Vagina (tissue), 2 donors: ENCODE data around the gene COL25A1. TPM values are rescaled to one million over a fixed set of nuclear protein-coding genes. Genes with fewer than 3 reads are reported as not detected.
"Not testable (repeated sequence)": the region's sequence is repeated elsewhere in the genome, so short reads cannot be mapped to it uniquely, and the experiment has no call there.

Experiments used
- DNase-seq, 2 donors: peaks; one replicate each; pipeline ENCODE4 v3.0.0-alpha.2; 2017; ENCODE audit errors: extremely low spot score in 2 of 2
- H3K27ac ChIP-seq: fragments of 200-600 bp; sonication (generic); one replicate; pipeline ENCODE4 v1.5.1; 2019
- H3K27me3 ChIP-seq: fragments of 200-600 bp; sonication (generic); one replicate; pipeline ENCODE4 v1.5.1; 2019
- H3K36me3 ChIP-seq, 2 donors: fragments of 200-600 bp; sonication (generic); one replicate each; pipeline ENCODE4 v1.5.1; 2017 to 2019
- H3K4me1 ChIP-seq: fragments of 200-600 bp; sonication (generic); one replicate; pipeline ENCODE4 v1.5.1; 2019
- H3K4me3 ChIP-seq, 2 donors: fragments of 200-600 bp; sonication (generic); 1 replicate in 1 of 2; 2 replicates in 1 of 2; pipeline ENCODE4 v1.5.1; 2016 to 2019
- H3K9me3 ChIP-seq: fragments of 200-600 bp; sonication (generic); one replicate; pipeline ENCODE4 v1.5.1; 2019
- POLR2A ChIP-seq, 2 donors: fragments of 450-650 bp; IDR thresholded peaks; one replicate each; pipeline ENCODE4 v1.6.1; 2017; ENCODE audit warnings: antibody characterized with exemption in 2 of 2, mild to moderate bottlenecking in 2 of 2, moderate library complexity in 2 of 2
- POLR2AphosphoS5 ChIP-seq, 2 donors: sonication (generic); formaldehyde crosslinking; IDR thresholded peaks; one replicate each; pipeline ENCODE4 v1.9.0; 2017; ENCODE audit warnings: antibody characterized with exemption in 2 of 2, mild to moderate bottlenecking in 2 of 2, low read depth in 1 of 2; ENCODE audit not compliant: insufficient read depth in 1 of 2
- intact Hi-C: fragments of 100-400 bp; cut with DNase I; formaldehyde crosslinking; loops from one replicate; pipeline ENCODE4 v1.15.1; 2023
- total RNA-seq: library from RNA; depleted of rRNA; stranded (reverse); fragments of >200 nt; gene quantifications from one replicate; pipeline ENCODE4 v1.2.3, GENCODE V29; 2016
- TF ChIP-seq, protein P1 (sequence below), 3 experiments: fragments of 450-650 bp in 2 of 3; fragments of 200-600 bp in 1 of 3; sonication (generic) in 1 of 3; IDR thresholded peaks; one replicate each; pipeline ENCODE4 v1.5.1; 2017 to 2019; ENCODE audit warnings: antibody characterized with exemption in 3 of 3, mild to moderate bottlenecking in 2 of 3, moderate library complexity in 2 of 3

The COL25A1 gene
- total RNA-seq, 1 donor from 2014 or later = 0.49 TPM

DNA sequence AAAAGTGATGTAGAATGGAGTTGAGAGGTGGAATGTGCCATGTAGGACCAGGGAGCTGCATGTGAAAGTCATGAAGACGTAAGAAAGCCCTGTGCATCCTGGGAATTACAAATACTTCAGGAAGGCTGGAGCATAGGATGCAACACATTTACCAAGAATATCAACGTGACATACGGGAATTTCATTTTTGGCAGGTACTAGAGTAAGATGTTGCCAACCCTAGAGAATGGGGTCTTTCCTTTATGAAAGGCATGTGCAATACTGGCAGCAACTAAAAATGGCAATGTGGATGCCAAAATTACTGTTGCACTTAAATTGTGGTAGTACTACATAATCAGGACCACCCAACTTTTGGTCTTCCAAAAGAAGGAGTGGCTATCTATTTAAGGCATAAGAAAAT, 188.0 kb downstream of the COL25A1 start:
- H3K27me3 ChIP-seq = no peaks in the 10 kb centered on the region
- no peaks in the 10 kb centered on the region for H3K4me1 ChIP-seq
- H3K36me3 ChIP-seq = no peaks in the 10 kb centered on the region
- no peak overlapping the region for H3K4me3 ChIP-seq
- no peak for TF ChIP-seq POLR2AphosphoS5 (IDR thresholded peaks at IDR 0.05; ENCODE audit: insufficient read depth in 1 of 2, low read depth in 1 of 2)
- TF ChIP-seq POLR2A (IDR thresholded peaks at IDR 0.05) = no peak
- TF ChIP-seq, protein P1, sequence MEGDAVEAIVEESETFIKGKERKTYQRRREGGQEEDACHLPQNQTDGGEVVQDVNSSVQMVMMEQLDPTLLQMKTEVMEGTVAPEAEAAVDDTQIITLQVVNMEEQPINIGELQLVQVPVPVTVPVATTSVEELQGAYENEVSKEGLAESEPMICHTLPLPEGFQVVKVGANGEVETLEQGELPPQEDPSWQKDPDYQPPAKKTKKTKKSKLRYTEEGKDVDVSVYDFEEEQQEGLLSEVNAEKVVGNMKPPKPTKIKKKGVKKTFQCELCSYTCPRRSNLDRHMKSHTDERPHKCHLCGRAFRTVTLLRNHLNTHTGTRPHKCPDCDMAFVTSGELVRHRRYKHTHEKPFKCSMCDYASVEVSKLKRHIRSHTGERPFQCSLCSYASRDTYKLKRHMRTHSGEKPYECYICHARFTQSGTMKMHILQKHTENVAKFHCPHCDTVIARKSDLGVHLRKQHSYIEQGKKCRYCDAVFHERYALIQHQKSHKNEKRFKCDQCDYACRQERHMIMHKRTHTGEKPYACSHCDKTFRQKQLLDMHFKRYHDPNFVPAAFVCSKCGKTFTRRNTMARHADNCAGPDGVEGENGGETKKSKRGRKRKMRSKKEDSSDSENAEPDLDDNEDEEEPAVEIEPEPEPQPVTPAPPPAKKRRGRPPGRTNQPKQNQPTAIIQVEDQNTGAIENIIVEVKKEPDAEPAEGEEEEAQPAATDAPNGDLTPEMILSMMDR (IDR thresholded peaks at IDR 0.05) = no peak
- H3K9me3 ChIP-seq = no peaks in the 10 kb centered on the region
- DNase-seq = no peak
- H3K27ac ChIP-seq = no peak overlapping the region
- intact Hi-C loops = no loop called here

DNA sequence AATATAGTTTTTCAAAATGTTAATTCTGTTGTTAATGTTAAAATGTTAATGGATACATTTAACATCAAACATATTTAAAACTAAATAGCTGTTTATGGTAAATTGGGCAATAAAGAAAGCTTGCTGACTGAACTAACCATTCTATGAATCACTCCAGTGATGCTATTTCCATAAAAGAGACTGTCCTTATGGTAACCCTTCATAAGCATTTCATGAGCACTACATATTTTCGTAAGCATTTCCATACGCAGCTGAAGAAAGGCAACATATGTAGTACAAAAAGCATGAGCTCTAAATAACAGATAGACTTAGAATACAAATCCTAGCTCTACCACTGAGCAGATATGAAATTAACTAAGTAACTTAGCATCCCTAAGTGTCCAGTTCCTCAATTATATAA, 188.9 kb downstream of the COL25A1 start:
- intact Hi-C loops = no loop called here
- Histone ChIP-seq H3K27me3 (no peaks in the 10 kb centered on the region), H3K36me3 (no peaks in the 10 kb centered on the region), H3K4me1 (no peaks in the 10 kb centered on the region), H3K9me3 (no peaks in the 10 kb centered on the region), H3K4me3 (no peak overlapping the region), H3K27ac (no peak overlapping the region)
- no peak for DNase-seq
- TF ChIP-seq POLR2AphosphoS5 (IDR thresholded peaks at IDR 0.05; ENCODE audit: insufficient read depth in 1 of 2, low read depth in 1 of 2) (no peak), POLR2A (IDR thresholded peaks at IDR 0.05) (no peak)
- TF ChIP-seq, protein P1 (IDR thresholded peaks at IDR 0.05) = no peak

DNA sequence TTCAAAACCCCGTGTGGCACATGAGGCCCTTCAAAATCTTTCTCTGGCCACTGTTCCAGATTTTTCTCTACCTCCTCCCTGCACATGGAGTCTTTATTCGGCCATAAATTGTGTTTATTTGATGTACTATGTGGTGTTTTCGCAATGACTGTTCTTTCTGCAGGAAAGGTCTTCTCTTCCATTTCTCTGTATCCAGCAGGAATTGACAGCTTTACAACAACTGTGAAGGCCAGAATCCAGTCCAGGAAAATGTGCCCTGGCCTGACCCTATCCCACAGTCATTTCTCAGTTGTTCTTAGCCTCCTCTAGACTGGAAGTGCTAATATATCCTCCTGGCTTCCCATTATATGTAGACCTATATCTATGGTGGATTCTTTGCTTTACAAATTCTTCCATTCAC, 191.4 kb downstream of the COL25A1 start:
- Histone ChIP-seq H3K36me3 (no peaks in the 10 kb centered on the region), H3K27me3 (no peaks in the 10 kb centered on the region), H3K4me1 (no peaks in the 10 kb centered on the region), H3K9me3 (no peaks in the 10 kb centered on the region), H3K27ac (no peak overlapping the region), H3K4me3 (no peak overlapping the region)
- intact Hi-C loops = no loop called here
- TF ChIP-seq, protein P1 (IDR thresholded peaks at IDR 0.05) = no peak
- no peak for TF ChIP-seq POLR2AphosphoS5 (IDR thresholded peaks at IDR 0.05; ENCODE audit: insufficient read depth in 1 of 2, low read depth in 1 of 2)
- no peak for TF ChIP-seq POLR2A (IDR thresholded peaks at IDR 0.05)
- DNase-seq = no peak

DNA sequence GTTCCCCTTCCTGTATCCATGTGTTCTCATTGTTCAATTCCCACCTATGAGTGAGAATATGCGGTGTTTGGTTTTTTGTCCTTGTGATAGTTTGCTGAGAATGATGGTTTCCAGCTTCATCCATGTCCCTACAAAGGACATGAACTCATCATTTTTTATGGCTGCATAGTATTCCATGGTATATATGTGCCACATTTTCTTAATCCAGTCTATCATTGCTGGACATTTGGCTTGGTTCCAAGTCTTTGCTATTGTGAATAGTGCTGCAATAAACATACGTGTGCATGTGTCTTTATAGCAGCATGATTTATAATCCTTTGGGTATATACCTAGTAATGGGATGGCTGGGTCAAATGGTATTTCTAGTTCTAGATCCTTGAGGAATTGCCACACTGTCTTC, 194.2 kb downstream of the COL25A1 start:
- H3K4me1 ChIP-seq, H3K27ac ChIP-seq, H3K9me3 ChIP-seq, DNase-seq, intact Hi-C loops, H3K27me3 ChIP-seq, H3K36me3 ChIP-seq, H3K4me3 ChIP-seq: not testable (repeated sequence)

DNA sequence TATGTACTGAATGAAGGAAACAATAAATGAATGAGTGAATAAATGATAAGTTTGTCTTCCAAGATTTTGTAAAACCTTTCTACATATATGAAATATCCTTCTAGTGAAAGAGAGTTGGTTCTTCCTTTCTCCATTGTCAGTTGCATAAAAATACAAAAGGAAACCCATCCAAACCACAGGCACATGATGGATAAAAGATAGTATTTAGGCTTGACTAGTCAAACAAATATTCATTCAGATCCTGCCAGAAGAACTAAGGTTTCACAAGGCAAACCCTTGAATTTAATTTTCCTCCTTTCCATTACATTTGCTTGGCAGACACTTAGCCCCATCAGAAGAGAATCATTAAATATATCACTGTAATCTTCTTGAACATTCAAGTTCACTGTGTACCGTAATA, 208.4 kb downstream of the COL25A1 start:
- H3K9me3 ChIP-seq = no peaks in the 10 kb centered on the region

More for the DNA sequence above, 208.4 kb downstream of the COL25A1 start:
- no peak overlapping the region for H3K4me3 ChIP-seq
- H3K27ac ChIP-seq = no peak overlapping the region
- intact Hi-C loops = no loop called here
- TF ChIP-seq POLR2A (IDR thresholded peaks at IDR 0.05) = no peak
- TF ChIP-seq POLR2AphosphoS5 (IDR thresholded peaks at IDR 0.05; ENCODE audit: insufficient read depth in 1 of 2, low read depth in 1 of 2) = no peak
- TF ChIP-seq, protein P1 (IDR thresholded peaks at IDR 0.05) = no peak
- no peaks in the 10 kb centered on the region for H3K36me3 ChIP-seq
- DNase-seq = no peak
- no peaks in the 10 kb centered on the region for H3K4me1 ChIP-seq
- no peaks in the 10 kb centered on the region for H3K27me3 ChIP-seq
